GM19395 (cell line): ENCODE data around the gene IGF2R.

Source experiments
- ATAC-seq: cut with Tn5 transposase; IDR thresholded peaks from one replicate; pipeline ENCODE4 v1.9.1; 2021; ENCODE audit warnings: mild to moderate bottlenecking, moderate library complexity; ENCODE audit not compliant: unreplicated experiment

IGF2R gene

DNA sequence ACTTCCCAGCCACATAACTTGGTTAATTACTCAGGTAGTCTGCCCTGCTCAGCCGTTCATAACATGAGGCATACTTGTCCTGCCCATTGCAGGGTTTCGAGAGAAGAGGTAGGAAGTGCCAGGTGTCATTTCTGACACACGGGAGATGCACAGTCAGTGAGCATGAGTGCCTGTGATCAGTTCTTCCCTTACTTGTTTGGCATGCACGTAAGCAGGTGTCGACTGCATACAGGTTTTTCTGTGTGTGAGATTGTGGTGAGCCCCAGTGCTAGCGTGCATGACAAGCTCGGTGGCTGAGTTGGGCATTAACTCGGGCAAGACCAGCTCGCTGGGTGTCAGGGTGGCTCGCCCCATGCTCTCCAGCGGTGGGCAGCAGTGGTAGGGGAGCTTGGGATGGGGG lies 101.5 kb downstream of the IGF2R start:
- ATAC-seq, result no peak

DNA sequence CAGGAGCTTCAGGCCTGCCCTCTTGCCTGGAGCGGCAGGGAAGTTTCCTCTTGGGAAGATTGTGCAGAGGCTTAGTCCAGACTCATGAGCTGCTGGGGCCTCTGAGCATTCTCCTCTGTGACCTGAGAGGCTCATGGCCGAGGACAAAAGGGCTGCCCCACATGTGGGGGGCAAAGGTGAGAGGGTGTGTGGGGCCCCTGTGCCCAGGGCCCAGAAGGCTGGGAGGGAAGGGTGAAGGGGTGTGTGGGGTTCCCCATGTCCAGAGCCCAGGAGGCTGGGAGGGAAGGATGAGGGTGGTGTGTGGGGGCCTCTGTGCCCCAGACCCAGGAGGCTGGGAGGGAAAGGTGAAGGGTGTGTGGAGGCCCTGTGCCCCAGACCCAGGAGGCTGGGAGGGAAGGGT lies 101.9 kb downstream of the IGF2R start:
- no peak for ATAC-seq

DNA sequence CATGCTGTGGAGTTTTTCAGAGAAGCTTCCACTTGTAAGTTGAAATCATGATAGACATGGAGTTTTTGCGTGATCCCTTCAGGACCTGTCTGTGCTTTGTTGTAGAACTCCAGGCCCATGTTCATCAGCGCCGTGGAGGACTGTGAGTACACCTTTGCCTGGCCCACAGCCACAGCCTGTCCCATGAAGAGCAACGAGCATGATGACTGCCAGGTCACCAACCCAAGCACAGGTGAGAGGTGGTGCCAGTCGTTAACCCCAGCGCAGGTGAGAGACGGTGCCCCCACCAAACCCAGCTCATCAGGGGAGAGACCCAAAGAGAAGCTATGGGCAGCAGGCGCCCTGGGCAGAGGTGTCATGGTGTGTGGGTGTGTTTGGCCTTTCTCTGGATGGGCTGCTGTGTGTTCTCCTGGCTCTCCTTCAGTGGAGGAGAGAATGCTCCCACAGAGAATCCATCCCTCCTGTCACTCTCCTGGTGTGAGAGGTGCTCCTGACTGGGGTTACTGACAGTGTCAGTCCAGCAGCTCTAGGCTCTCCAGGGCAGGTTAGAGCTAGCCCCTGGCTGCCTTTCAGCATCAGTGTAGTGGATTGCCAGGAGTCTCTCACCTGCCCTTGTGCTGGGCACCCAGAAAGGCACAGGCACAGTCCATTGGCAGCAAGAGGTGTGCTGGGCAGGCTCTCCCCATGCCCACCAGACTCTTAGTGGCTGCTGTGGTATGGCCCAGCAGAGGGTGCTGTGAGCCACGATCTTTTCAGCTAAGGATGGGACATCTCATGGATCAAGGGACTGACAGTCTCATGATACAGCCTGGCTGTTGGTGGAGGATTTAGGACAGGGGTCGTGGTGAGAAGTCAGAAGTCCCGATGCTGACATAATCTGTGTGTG lies 103.2 kb downstream of the IGF2R start:
- no peak for ATAC-seq

DNA sequence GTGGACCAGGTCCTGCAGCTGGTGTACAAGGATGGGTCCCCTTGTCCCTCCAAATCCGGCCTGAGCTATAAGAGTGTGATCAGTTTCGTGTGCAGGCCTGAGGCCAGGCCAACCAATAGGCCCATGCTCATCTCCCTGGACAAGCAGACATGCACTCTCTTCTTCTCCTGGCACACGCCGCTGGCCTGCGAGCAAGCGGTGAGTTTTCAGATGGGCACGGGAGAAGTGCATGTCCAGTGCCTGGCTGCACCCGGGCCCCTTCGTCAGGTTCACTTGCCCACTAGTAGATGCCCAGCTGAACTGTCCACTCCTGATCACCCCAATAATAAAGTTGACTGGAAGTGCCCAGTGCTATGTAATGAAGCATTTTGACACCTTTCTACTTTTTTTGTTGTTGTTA lies 104.4 kb downstream of the IGF2R start:
- no peak for ATAC-seq

DNA sequence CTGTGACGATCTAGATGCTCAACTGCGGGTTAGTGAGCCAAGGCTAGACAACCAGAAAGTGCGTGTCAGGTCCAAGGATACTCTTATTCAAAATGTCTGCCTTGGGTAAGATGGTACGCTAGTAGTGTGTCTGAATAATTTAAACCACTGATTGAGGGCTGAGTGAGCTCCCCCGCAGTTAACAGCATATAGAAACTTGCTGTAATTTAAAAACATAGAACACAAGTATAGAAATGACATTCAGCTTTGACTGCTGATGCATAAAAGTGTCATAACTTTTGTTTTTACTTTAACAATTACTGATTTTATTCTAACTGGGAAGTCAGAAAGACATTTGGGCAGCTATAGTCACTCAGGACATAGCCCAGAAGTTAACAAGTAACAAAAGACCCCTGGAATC lies 107.1 kb downstream of the IGF2R start:
- ATAC-seq, result no peak

DNA sequence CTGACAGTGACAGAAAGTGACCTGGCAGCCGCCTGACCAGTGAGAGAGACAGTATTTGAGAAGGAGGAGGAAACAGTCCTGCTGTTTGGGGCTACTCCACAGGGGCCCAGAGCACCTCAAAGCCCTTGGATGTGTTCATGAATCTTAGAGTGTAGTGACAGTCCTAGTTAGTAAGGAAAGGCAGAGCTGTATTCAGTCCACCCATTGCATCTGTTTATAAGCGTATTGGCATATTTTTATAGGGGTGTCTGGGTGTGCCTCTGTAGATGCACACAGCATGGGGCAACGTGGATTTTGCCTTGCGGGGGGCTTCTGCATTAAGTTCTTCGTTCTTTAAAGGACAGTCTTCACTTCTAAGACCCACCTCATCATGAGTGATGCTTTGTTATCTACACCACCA lies 108.1 kb downstream of the IGF2R start:
- ATAC-seq, result no peak

DNA sequence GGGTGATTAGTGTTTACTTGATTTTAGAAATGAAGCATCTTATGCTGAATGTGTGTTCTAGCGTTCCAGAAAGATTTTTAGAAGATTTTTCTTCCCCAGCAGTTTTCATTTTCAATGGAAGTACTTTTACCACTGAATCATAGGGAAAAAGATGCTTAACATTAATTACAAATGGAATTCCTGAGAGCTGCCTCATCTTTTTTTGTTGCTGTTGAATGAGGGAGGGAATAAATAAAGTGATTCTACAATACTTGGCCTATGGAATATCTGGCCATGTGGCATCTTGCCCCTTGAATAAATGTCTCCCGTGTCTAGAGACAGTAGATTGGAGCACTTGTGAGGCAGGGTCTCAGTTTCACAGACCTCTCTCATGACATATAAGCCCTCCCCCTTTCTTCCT lies 108.6 kb downstream of the IGF2R start:
- no peak for ATAC-seq

DNA sequence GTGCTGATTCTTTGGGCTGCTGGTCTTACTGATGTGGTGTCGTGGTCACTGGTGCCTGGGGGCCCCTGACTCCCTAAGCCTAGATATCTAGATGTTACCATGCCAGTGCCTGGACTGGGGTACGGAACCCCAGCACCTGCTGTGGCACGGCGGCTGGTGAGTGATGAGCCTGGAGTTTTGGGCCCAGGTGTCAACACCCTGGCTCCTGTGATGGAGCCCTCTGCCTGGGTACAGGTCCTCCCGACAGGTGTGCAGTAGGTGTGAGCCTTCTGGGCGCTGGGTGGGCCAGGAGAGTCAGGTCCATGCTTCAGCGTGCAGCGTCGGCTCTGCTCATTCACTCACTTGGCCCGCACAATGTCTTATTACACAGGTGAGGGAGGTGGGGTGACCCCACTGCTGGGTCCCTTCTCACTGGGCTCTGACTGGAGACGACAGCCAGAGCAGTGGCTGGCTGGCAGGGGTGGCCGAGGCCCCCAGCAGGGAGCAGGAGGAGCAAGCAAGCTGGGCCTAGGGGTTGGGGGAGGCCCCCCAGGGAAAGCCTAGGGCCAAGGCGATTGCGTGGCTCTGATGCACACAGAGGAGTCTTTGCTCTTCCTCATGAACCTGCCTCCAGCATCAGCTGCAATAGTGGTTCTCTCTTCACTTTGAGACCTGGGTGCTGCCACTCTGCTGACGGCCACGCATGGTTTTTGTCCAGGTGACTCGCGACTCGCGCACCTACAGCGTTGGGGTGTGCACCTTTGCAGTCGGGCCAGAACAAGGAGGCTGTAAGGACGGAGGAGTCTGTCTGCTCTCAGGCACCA lies 110.2 kb downstream of the IGF2R start:
- ATAC-seq, result no peak

DNA sequence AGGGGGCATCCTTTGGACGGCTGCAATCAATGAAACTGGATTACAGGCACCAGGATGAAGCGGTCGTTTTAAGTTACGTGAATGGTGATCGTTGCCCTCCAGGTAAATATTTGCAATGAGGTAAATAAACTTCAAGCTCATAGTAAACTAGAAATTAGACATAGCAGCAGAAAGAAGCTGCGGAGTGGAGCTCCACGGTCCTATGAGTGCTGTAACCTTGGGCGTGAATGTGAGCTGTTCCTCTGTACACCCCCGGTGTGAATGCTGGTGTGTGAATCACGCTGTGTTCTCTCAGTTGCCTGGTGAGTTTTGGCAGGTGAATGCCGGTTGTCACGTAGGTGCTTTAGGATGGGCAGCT lies 110.8 kb downstream of the IGF2R start:
- no peak for ATAC-seq

DNA sequence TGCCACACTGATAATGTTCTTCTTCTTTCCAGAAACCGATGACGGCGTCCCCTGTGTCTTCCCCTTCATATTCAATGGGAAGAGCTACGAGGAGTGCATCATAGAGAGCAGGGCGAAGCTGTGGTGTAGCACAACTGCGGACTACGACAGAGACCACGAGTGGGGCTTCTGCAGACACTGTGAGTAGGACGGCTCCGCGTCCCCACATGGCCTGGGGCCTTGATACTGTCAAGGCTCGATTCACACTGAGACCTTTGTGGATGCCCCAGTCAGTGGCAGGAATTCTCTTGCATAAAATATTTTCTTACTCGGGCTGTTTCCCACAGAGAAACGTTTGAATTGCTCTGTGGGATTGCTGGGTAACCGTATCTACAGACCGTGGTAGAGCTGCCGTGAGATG lies 111.2 kb downstream of the IGF2R start:
- ATAC-seq, result no peak

DNA sequence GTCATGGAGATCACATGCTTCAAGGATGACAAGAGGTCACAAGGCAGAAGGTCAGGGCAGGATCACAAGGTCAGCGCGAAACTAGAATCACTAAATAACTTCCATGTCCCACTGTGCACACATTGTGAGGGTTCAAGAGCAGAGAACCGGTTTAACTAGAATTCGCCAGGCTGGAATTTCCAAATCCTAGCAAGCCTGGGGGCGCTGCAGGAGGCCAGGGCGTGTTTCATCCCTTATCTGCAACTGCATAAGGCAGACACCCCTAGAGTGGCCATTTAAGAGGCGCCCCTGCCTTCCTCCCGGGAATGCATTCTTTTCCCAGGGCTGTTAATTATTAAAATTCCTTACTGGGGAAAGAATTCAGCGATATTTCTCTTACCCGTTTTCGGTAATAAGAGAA lies 112.5 kb downstream of the IGF2R start:
- ATAC-seq, result no peak

DNA sequence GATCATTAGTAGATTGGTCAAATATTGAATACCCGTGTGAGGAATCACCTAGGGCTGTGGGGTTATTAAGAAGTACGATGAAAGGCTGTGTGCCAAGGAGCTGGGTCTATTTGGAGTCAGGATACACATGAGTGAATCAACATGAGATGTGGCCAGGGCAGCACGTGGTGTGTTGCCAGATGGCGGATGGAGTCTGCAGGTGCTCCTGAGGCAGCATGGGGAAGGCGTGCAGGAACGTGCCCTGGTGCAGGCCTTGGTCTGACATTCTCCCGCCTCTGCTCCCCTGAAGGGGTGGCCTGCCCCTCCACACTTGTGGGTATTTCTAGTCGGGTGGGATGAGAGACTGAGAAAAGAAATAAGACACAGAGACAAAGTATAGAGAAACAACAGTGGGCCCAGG lies 113.7 kb downstream of the IGF2R start:
- no peak for ATAC-seq

DNA sequence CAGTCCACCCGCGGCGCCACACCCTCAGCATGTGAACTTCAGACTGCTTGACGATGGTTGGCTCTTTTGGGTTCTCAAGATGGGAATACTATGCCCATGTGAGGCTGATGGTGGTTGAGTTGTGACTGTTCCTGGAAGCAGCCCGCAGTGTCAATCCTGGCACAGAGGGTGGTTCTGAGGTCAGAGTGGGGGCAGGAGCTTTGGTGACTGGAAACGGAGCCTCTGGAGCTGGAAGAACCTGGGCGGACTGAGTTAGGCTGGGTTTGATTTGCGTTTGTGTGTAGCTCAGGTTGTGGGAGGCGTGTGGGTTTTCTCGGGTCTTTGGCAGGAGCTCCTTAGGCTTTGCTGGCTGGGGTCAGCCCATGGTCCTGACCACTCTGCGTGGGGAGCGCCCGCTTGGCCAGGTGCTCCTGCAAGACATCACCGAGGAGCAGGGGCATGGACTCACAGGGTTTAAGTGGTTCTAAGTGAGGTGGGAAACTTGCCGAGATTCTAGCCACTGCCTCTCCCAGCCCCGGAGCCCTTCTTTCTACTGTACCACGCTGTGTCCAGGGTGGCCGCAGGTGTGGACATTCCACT lies 115.4 kb downstream of the IGF2R start:
- ATAC-seq, result no peak

DNA sequence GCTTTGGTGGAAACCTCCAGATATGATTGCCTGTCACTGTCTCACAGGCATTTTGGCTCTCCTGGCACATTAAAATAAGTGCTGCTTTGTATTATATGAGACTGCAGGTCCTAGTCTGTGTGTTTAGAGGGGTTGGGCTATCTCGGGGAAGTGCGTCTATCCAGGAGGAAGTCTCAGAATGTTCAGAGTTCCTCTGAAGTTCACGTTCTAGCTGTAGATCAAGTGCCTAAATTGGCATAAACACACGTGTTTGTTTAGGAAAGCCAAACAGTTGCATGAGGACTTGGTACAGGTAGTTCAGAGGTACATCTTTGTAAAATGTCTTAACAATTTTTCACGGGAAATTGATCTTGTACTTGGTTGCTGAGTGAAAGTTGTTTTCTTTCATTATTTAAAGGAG lies 116.3 kb downstream of the IGF2R start:
- no peak for ATAC-seq

DNA sequence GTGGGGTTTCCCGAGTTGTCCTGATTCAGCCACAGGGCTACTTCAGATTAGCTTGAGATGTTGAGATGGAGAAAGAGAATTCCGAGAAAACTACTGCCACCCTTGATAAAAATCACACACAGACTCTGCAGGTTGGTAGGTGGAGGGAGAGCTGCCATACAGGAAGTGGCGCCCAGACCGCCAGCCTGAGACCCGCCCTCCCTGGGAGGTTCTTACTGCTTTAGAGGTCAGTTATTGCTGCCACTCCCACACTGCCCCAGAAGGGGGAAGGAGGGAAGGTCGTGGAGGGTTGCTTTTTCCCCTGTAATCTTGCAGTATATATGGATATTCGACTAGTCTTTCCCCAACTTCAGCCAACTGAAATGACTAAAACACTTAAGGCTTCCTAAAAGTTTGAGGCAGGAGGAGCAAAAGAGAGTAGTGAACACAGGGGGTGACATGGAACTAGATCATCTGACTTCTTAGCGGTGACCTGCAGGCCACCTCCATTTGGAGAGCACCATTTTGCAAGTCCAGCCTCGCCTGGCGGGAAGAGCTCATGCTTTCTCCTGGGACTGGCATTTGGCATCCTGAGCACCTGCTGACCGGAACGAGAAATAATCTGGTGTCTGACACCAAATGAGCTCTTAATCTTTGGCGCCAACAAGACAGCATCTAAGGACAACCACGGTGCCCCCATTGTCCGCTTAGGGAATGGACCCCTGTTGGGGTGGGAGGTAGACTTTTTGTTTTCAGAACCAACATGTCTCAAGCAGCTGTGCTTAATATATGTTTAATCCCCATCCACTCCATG lies 117.0 kb downstream of the IGF2R start:
- no peak for ATAC-seq

DNA sequence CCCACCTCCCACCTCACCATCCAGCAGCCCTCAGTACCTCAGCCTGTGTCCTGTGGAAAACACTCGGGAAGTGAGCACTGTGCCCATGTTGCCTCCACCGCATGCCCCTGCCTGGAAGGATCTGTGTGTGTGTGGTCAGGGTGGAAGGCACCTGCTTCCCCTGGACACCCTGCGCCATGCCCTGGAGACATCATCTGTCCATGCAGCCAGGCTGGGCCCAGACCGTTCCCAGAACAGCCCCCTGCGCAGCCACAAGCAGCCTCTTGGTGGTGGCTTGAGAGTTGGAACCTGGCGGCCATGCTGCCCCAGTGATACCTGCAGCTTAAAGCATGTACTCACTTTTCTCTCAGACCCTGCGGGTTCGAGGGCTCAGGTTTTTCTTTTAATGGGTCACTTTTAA lies 117.9 kb downstream of the IGF2R start:
- ATAC-seq, result no peak

DNA sequence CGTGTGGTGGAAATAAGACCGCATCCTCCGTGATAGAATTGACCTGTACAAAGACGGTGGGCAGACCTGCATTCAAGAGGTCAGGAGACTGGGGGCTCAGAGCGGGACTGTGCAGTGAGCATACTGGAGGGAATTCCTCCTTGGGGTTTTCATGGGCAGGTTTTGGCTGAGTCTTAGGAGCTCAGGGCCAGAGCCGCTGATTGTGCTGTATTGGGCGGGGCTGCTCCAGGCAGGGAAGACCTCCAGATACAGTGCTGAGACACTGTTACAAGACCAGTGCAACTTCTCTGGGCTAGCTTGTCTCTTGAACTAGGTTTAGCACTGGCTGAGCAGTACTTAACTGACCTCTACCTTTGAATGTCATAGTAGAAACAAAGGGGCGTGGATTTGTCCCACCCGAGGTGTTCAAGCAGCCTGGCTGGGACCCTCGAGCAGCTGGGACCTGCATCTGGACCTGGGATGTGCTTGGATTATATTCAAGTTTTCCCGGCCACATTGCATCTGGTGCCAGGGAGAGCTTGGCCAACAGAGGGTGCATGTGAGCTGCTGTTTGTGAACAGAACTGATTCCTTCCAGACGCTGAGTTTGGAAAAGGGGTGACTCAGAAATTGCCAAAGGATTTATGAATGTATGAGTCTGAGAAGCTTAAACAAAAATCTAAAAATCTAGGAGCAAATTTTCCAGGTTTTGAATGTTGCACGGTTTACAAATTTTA lies 119.3 kb downstream of the IGF2R start:
- ATAC-seq, result no peak

DNA sequence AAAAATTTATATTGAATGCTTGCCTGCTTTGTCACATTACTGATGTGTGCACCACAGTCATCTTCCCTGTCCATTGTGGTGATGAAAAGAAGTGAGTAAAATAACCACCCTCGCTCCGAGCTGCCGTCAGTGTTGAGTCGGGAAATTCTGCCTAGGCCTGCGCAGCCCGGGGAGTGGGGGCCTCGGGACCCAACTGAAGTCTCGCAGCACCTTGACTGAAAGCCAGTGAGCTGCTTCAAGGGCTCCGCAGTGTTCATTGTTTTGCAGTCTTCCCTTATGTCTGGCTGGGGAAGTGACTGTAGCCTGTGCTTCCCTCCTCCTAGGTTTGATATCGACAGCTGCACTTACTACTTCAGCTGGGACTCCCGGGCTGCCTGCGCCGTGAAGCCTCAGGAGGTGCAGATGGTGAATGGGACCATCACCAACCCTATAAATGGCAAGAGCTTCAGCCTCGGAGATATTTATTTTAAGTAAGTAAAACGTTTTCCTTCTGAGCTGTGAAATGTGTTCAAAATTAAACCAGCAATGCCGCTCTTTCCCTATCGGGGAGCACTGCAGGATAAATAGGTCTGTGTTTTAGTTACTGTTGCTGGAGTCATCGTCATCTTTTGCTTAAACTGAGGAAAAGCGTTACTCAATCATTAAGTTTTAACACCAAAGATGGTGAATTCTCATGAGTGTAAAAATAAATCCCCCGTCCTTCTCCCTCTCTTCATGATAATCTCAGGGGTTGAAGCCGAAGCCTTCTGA lies 120.1 kb downstream of the IGF2R start:
- ATAC-seq, result no peak

DNA sequence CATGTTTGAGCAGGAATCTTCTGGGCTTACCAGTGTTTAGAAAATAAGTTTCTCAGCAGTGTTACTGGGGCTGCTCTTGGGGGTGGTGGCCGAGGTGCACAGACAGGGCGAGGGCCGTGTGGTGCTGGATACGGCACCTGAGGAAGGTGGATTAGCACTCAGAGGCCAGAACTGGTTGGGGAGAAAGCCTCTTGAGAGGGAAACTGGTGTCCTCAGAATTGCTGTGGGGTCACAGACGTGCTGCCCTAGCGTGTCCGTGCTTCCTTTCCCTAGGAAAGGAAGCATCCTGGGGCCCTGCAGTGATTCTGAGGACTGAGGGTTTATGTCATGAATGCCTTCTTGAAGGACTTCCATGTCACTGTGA lies 120.6 kb downstream of the IGF2R start:
- ATAC-seq, result no peak
